HepG2 (cell line): ENCODE results near the gene GPR162. TPM values are rescaled to one million over a fixed set of nuclear protein-coding genes. Genes with fewer than 3 reads are reported as not detected.
A peak's percentile ranks its signal among the peaks of the same experiment; 100 is the strongest.

ENCODE experiments used
- AKAP8 ChIP-seq: sonication (generic); formaldehyde crosslinking; IDR thresholded peaks from 2 replicates; pipeline ENCODE4 v1.5.1; 2020; ENCODE audit warnings: mild to moderate bottlenecking, missing genetic modification reagents
- GABPA ChIP-seq, 2 experiments: IDR thresholded peaks; 2 replicates each; pipeline ENCODE4 v1.6.1; 2011 to 2016; ENCODE audit warnings: low read depth in 2 of 2, low read length in 1 of 2, missing biosample characterization in 1 of 2, missing genetic modification characterization in 1 of 2
- GMEB1 ChIP-seq: sonication (generic); formaldehyde crosslinking; IDR thresholded peaks from 2 replicates; pipeline ENCODE4 v1.5.1; 2020; ENCODE audit warnings: missing genetic modification reagents, mild to moderate bottlenecking, borderline replicate concordance
- MTA3 ChIP-seq: sonication (generic); formaldehyde crosslinking; IDR thresholded peaks from 2 replicates; pipeline ENCODE4 v1.4.0; 2020; ENCODE audit warnings: missing genetic modification reagents
- PLRG1 ChIP-seq: fragments of 450-650 bp; conservative IDR thresholded peaks from 2 replicates; pipeline ENCODE4 v1.6.1; 2016
- POGK ChIP-seq: sonication (generic); formaldehyde crosslinking; conservative IDR thresholded peaks from 2 replicates; pipeline ENCODE4 v1.8.0; 2022; ENCODE audit warnings: mild to moderate bottlenecking, moderate library complexity, missing genetic modification reagents
- PRDM4 ChIP-seq: sonication (generic); formaldehyde crosslinking; IDR thresholded peaks from 2 replicates; pipeline ENCODE4 v1.9.0; 2021; ENCODE audit warnings: missing genetic modification reagents, borderline replicate concordance
- PRPF4 ChIP-seq: fragments of 200-400 bp; formaldehyde crosslinking; IDR thresholded peaks from 2 replicates; pipeline ENCODE4 v1.6.1; 2016; ENCODE audit warnings: low read length, low read depth; ENCODE audit not compliant: poor library complexity, severe bottlenecking
- RARA ChIP-seq: IDR thresholded peaks from 2 replicates; pipeline ENCODE4 v1.6.1; 2016; ENCODE audit warnings: missing genetic modification reagents, missing compliant biosample characterization
- SMARCC2 ChIP-seq: fragments of 450-650 bp; IDR thresholded peaks from 2 replicates; pipeline ENCODE4 v1.6.1; 2017; ENCODE audit warnings: antibody characterized with exemption, mild to moderate bottlenecking
- SP140L ChIP-seq: sonication (generic); formaldehyde crosslinking; IDR thresholded peaks from 2 replicates; pipeline ENCODE4 v1.4.0; 2020; ENCODE audit warnings: missing genetic modification reagents, borderline replicate concordance
- TAF1 ChIP-seq: sonication (generic); formaldehyde crosslinking; IDR thresholded peaks from 2 replicates; pipeline ENCODE4 v1.4.0; 2020; ENCODE audit warnings: missing genetic modification reagents
- TRIM22 ChIP-seq: fragments of 450-650 bp; IDR thresholded peaks from 2 replicates; pipeline ENCODE4 v1.6.1; 2017
- ZNF350 ChIP-seq: sonication (generic); formaldehyde crosslinking; IDR thresholded peaks from 2 replicates; pipeline ENCODE4 v1.4.0; 2020; ENCODE audit warnings: mild to moderate bottlenecking, low read depth, missing genetic modification reagents, borderline replicate concordance
- ZNF670 ChIP-seq: sonication (generic); formaldehyde crosslinking; IDR thresholded peaks from 2 replicates; pipeline ENCODE4 v1.8.0; 2022; ENCODE audit warnings: mild to moderate bottlenecking, missing genetic modification reagents, borderline replicate concordance
- ZNF672 ChIP-seq: sonication (generic); formaldehyde crosslinking; IDR thresholded peaks from 2 replicates; pipeline ENCODE4 v1.8.1; 2022; ENCODE audit warnings: missing genetic modification reagents
- ZNF704 ChIP-seq: sonication (generic); formaldehyde crosslinking; IDR thresholded peaks from 2 replicates; pipeline ENCODE4 v1.8.1; 2023; ENCODE audit warnings: mild to moderate bottlenecking, inconsistent platforms, moderate library complexity, missing genetic modification reagents, borderline replicate concordance
- ZNF720 ChIP-seq: sonication (generic); formaldehyde crosslinking; IDR thresholded peaks from 2 replicates; pipeline ENCODE4 v1.4.0; 2020; ENCODE audit warnings: missing genetic modification reagents
- polyA plus RNA-seq, 8 experiments: library from polyadenylated mRNA; depleted of rRNA in 3 of 8; stranded (reverse) in 7 of 8; unstranded in 1 of 8; fragments of >200 nt; fragmentation: Illumina TruSeq in 4 of 8; extraction: Trizol in 4 of 8; gene quantifications; 2 replicates each; pipeline versions ENCODE4 v1.2.1 to v1.2.3, GENCODE V29; 2011 to 2016; ENCODE audit warnings: low read depth in 4 of 8, missing spikeins in 1 of 8, mixed read lengths in 1 of 8; ENCODE audit not compliant: insufficient read depth in 1 of 8
- total RNA-seq, 5 experiments: library from RNA; depleted of rRNA; stranded (reverse); fragments of >200 nt; fragmentation: Illumina TruSeq; extraction: Trizol; gene quantifications; 2 replicates each; pipeline ENCODE4 v1.2.3, GENCODE V29; 2016; ENCODE audit warnings: low read depth in 1 of 5

GPR162 gene
- total and polyA plus RNA-seq, 2 of the 13 experiments (the other 11 are each of a cell fraction or from before 2014, with no cell fraction given) = 0.08 TPM; not detected in 1

GRCh38 chr12:6792522-6793201 is 29.0 kb upstream of the GPR162 start (continued):
- no peak for TF ChIP-seq PRDM4 (CRISPR knock-in tag)
- no peak for TF ChIP-seq SMARCC2
- TF ChIP-seq ZNF720 = no peak
- 0 out of 2 replicates have a peak, but pooled peaks have one; percentile 34 for TF ChIP-seq POGK
- no peak for TF ChIP-seq SP140L (CRISPR knock-in tag)
- peak; percentile 50; the same call in 1 of the 2 replicates for TF ChIP-seq TAF1 (CRISPR knock-in tag)
- TF ChIP-seq ZNF672 (CRISPR knock-in tag) = no peak
- 0 out of 2 replicates have a peak, but pooled peaks have one; percentile 45 for TF ChIP-seq ZNF670
- 0 out of 2 replicates have a peak, but pooled peaks have one; percentile 17 for TF ChIP-seq GABPA (IDR thresholded peaks at IDR 0.05; ENCODE audit: low read depth, low read length)
- peak; percentile 85 for TF ChIP-seq GABPA (CRISPR knock-in tag; IDR thresholded peaks at IDR 0.05; ENCODE audit: low read depth)
- no peak for TF ChIP-seq MTA3 (CRISPR knock-in tag)
- TF ChIP-seq RARA (CRISPR knock-in tag) = peak; percentile 84
- no peak for TF ChIP-seq ZNF350 (CRISPR knock-in tag)
- no peak for TF ChIP-seq ZNF704 (CRISPR knock-in tag)
- no peak for TF ChIP-seq PRPF4
- peak; percentile 62; the same call in 1 of the 2 replicates for TF ChIP-seq GMEB1 (CRISPR knock-in tag)
- TF ChIP-seq PLRG1 = no peak
- peak; percentile 75 for TF ChIP-seq AKAP8 (CRISPR knock-in tag)
- TF ChIP-seq TRIM22 = no peak
